ENCODE measurements around the gene KCNQ5. TPM values are rescaled to one million over a fixed set of nuclear protein-coding genes. Genes with fewer than 3 reads are reported as not detected.
A peak's percentile ranks its signal among the peaks of the same experiment; 100 is the strongest.

The KCNQ5 gene
- total RNA-seq, 6 experiments from 2014 or later = 16.3 to 35.5 (median 20.2) TPM

DNA sequence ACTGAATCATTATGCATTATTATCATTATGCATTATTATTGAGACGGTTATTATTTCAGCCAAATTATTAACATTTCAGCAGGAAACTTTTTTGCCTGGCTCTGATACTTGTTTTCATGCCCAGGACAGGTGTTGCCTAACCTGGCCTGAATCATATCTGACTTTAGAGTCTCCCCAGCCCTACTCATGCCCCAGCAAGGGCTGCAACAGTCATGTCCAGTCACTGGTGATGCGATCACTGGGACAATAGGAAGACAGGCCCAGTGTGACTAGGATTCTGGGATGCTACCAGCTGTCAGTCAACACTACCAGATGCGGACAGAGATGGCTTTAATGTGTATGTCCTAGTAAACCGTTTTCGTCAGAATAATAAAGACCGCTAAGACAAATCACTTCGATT lies 318.4 kb downstream of the KCNQ5 start:
- H3K4me3 Mint-ChIP-seq = no peak overlapping the region
- peaks cover 47% of the 10 kb centered on the region for H3K4me1 Mint-ChIP-seq (ENCODE audit: low read depth)
- peaks cover 3% of the 10 kb centered on the region; the same call in 1 of the 2 replicates for H3K27me3 Mint-ChIP-seq (ENCODE audit: insufficient read depth)
- H3K9me3 Mint-ChIP-seq = no peaks in the 10 kb centered on the region
- TF ChIP-seq, protein P1, sequence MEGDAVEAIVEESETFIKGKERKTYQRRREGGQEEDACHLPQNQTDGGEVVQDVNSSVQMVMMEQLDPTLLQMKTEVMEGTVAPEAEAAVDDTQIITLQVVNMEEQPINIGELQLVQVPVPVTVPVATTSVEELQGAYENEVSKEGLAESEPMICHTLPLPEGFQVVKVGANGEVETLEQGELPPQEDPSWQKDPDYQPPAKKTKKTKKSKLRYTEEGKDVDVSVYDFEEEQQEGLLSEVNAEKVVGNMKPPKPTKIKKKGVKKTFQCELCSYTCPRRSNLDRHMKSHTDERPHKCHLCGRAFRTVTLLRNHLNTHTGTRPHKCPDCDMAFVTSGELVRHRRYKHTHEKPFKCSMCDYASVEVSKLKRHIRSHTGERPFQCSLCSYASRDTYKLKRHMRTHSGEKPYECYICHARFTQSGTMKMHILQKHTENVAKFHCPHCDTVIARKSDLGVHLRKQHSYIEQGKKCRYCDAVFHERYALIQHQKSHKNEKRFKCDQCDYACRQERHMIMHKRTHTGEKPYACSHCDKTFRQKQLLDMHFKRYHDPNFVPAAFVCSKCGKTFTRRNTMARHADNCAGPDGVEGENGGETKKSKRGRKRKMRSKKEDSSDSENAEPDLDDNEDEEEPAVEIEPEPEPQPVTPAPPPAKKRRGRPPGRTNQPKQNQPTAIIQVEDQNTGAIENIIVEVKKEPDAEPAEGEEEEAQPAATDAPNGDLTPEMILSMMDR (IDR thresholded peaks at IDR 0.05) = no peak
- peaks cover 11% of the 10 kb centered on the region for H3K36me3 Mint-ChIP-seq (ENCODE audit: low read depth)
- H3K27ac Mint-ChIP-seq = no peak overlapping the region
- no peak for DNase-seq

DNA sequence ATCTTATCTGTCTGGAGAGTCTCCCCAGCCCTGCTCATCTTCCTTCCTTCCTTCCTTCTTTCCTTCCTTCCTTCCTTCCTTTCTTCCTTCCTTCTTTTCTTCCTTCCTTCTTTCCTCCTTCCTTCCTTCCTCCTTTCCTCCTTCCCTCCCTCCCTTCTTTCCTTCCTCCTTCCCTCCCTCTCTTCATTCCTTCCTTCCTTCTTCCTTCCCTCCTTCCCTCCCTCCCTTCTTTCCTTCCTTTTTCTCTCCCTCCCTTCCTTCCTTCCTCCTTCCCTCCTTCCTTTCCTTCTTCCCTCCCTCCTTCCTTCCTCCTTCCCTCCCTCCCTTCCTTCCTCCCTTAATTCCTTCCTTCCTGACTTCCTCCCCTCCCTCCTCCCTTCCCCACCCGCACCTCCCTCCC lies 319.4 kb downstream of the KCNQ5 start:
- Mint-ChIP-seq H3K9me3 (no peaks in the 10 kb centered on the region), H3K27me3 (ENCODE audit: insufficient read depth) (no peaks in the 10 kb centered on the region; the same call in 1 of the 2 replicates), H3K36me3 (ENCODE audit: low read depth) (peaks cover 4% of the 10 kb centered on the region; the same call in 1 of the 2 replicates), H3K4me3 (no peak overlapping the region), H3K4me1 (ENCODE audit: low read depth) (peaks cover 47% of the 10 kb centered on the region), H3K27ac (no peak overlapping the region)
- no peak for DNase-seq
- TF ChIP-seq, protein P1 (IDR thresholded peaks at IDR 0.05) = no peak

DNA sequence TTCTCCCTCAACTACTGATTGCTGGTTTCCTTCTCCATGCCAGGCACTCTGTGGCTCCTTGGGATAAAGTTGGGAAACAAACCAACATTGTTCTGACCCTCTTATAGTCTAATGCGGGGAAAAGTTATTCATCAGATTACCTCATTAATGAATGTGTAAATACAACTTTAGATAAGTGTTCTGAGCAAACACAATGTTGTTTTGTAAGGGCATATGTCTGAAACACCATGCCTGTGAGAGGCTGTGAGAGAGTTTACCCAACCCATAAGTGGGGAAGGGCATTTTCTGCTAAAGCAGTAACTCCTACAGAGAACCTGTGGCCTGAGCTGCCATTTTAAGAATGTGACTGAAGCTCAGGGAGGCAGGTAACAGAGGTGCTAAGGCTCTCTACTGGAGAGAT lies 319.9 kb downstream of the KCNQ5 start:
- H3K4me1 Mint-ChIP-seq (ENCODE audit: low read depth) = peaks cover 50% of the 10 kb centered on the region
- H3K27ac Mint-ChIP-seq = no peak overlapping the region
- H3K27me3 Mint-ChIP-seq (ENCODE audit: insufficient read depth) = no peaks in the 10 kb centered on the region; the same call in 1 of the 2 replicates
- H3K9me3 Mint-ChIP-seq = no peaks in the 10 kb centered on the region
- DNase-seq = no peak
- no peak overlapping the region for H3K4me3 Mint-ChIP-seq
- peaks cover 4% of the 10 kb centered on the region; the same call in 1 of the 2 replicates for H3K36me3 Mint-ChIP-seq (ENCODE audit: low read depth)
- TF ChIP-seq, protein P1 (IDR thresholded peaks at IDR 0.05) = no peak

DNA sequence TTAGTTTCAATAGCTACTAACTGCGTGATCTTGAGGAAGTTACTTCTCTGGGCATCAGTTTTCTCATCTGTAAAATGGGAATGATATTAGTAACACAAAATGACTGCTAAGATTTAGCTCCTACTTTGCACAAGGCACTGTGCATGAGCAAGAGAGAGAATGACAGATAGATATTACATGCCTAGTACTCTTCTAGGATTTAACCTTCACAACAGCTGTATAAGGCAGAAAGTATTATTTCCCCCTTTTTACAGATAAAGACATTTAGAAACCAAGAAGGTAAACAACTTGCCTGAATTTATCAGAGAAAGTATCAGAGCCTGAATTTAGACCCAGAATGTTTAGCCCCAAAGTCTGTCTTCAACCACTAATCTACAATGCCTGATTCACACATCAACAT lies 321.8 kb downstream of the KCNQ5 start:
- H3K4me1 Mint-ChIP-seq (ENCODE audit: low read depth) = peaks cover 53% of the 10 kb centered on the region
- no peak for DNase-seq
- TF ChIP-seq, protein P1 (IDR thresholded peaks at IDR 0.05) = no peak
- peaks cover 4% of the 10 kb centered on the region; the same call in 1 of the 2 replicates for H3K36me3 Mint-ChIP-seq (ENCODE audit: low read depth)
- no peaks in the 10 kb centered on the region for H3K9me3 Mint-ChIP-seq
- H3K27ac Mint-ChIP-seq = no peak overlapping the region
- no peak overlapping the region for H3K4me3 Mint-ChIP-seq
- no peaks in the 10 kb centered on the region for H3K27me3 Mint-ChIP-seq (ENCODE audit: insufficient read depth)

DNA sequence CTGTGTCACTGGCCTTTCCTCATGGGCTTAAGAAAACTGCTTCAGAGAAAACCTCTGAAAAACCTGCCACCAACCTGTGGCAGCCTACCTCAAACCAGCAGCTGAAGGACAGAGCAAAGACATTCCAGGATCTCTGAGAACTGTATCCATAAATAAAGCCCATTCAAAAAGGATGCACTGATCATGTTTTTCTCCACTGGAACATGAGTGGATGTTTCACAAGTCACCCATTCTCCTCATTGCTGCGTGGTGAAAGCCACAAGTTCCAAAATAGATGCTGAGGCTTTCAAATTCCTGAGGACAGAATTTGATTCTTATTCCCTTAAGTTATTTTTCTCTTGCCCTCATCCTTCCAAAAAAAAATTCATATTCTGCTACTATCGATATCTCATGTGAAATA lies 322.8 kb downstream of the KCNQ5 start:
- Mint-ChIP-seq H3K36me3 (ENCODE audit: low read depth) (no peaks in the 10 kb centered on the region), H3K9me3 (no peaks in the 10 kb centered on the region), H3K27ac (peak overlapping the region; percentile 43; the same call in 1 of the 2 replicates), H3K27me3 (ENCODE audit: insufficient read depth) (no peaks in the 10 kb centered on the region), H3K4me1 (ENCODE audit: low read depth) (peaks cover 53% of the 10 kb centered on the region), H3K4me3 (no peak overlapping the region)
- no peak for DNase-seq
- TF ChIP-seq, protein P1 (IDR thresholded peaks at IDR 0.05) = no peak

DNA sequence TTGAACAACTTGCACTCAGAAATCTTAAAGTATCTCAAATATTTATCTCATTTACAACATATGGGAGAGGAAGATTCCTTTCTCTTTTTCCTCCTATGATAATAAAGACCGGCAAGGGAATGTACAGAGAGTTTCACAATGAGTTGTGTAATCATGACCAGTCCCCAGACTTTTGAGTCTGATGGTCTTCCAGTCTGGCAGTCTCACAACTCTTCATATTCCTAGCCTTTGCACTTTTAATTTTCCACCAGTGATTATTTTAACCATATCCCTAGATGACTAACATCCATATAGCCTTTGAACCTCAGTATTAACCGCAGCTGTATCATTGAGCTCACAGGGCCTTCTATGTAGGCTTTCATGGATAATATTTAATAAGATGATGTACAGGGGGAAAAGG lies 324.9 kb downstream of the KCNQ5 start:
- Mint-ChIP-seq H3K4me3 (peak overlapping the region; percentile 3; the same call in 1 of the 2 replicates), H3K27me3 (ENCODE audit: insufficient read depth) (no peaks in the 10 kb centered on the region), H3K36me3 (ENCODE audit: low read depth) (no peaks in the 10 kb centered on the region), H3K9me3 (no peaks in the 10 kb centered on the region), H3K27ac (peak overlapping the region; percentile 48), H3K4me1 (ENCODE audit: low read depth) (peaks cover 69% of the 10 kb centered on the region)
- peak; percentile 34 for DNase-seq
- TF ChIP-seq, protein P1 (IDR thresholded peaks at IDR 0.05) = no peak

All from HFFc6 (cell line).